Left ventricle myocardium superior (tissue), 1 donor: ENCODE data around the gene SLC6A13. TPM values are rescaled to one million over a fixed set of nuclear protein-coding genes. Genes with fewer than 3 reads are reported as not detected.

ENCODE experiments used
- ATAC-seq: fragments of 200-7000 bp; cut with Tn5 transposase; one replicate; pipeline ENCODE4 v1.9.1; 2020; ENCODE audit warnings: mild to moderate bottlenecking, moderate library complexity
- DNase-seq: peaks from one replicate; pipeline ENCODE4 v3.0.0-alpha.2; 2020
- intact Hi-C: fragments of 100-400 bp; cut with micrococcal nuclease; formaldehyde crosslinking; loops from one replicate; pipeline ENCODE4 v1.11.0; 2022
- total RNA-seq: library from RNA; stranded (reverse); fragmentation: NEBNext Ultra II Directional; extraction: Animal tissue kit (Norgen Biotek cat#: 25700); gene quantifications from one replicate; pipeline ENCODE4 v1.2.1, GENCODE V29; 2021
- donor health status: DM: no; HTN: yes; CAD: no; lungs with severe emphysema.

Gene SLC6A13
- total RNA-seq, 1 donor from 2014 or later, result 1.9 TPM

DNA sequence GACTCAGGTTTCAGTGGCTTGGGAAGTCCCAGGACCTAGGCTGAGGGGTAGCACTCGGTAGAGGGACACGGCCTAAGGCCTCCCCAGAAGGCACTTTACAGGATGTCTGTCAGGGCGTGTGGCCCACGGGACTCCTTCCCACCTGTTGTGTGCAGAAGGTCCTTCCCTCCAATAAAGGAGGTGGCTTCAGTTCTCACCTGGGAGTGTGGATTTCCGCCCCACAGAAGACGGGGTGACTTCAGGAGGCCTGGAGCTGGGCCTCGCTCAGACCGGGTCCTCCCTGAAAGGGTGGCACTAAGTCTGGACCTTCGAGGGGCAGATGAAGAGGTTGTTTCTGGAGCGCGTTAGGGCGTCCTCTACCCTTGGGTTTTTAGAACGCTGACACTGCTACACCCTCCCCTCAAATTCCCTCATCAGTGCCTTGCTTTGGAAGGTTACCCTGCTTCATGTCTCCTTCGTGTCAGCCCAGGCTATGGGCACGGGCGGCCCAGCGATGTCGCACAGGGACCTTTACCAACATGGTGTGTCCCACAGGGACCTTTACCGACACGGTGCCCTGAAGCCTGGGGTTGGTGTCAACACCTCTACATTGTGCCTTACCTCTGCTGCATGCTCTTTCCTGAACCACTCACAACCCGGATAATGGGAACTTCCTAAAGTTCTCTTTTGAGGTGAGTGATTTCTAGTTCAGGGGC, 55.7 kb downstream of the SLC6A13 start:
- no peak for DNase-seq
- intact Hi-C loops, result no loop called here

DNA sequence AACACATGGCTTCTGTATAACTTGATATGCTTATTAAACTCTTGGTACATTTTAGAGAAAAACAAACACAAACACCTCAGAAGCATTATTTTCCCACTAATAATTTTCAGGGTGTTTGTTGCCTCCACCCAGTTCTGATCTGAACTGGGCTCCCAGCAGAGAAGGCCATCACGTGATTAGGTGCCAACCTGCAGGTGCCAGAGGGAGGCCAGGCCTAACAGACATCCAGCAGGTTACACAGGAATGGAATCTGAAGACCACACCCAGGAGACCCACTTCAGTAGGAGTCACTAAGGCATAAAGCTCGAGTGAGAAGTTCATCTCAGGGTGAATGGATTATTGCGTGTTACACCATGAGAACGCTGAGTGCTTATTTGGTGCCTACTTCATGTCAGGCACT, 57.6 kb downstream of the SLC6A13 start:
- intact Hi-C loops, result no loop called here
- no peak for DNase-seq
- no peak for ATAC-seq

More for the DNA sequence above, 55.7 kb downstream of the SLC6A13 start:
- no peak for ATAC-seq

DNA sequence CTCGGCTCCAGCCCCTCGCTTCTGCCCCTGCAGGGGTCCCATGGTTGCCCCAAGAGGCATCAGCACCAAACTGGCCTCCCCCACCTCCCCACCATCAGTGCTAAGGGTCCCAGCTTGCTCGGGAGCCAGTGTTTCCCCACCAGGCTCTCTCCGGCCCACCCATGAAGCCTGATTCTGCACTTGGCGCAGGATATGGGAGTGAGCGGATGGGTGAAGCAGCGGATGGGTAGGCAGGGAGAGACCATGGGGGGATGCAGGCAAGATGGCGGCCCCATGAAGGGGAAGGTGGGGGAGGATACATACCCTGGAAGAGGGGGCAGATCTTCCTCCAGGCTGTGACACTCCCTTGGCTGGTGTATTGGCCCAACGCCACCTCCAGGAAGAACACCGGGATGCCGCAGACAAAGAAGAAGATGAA, 58.4 kb downstream of the SLC6A13 start:
- intact Hi-C loops, result no loop called here
- ATAC-seq, result no peak
- DNase-seq, result no peak

DNA sequence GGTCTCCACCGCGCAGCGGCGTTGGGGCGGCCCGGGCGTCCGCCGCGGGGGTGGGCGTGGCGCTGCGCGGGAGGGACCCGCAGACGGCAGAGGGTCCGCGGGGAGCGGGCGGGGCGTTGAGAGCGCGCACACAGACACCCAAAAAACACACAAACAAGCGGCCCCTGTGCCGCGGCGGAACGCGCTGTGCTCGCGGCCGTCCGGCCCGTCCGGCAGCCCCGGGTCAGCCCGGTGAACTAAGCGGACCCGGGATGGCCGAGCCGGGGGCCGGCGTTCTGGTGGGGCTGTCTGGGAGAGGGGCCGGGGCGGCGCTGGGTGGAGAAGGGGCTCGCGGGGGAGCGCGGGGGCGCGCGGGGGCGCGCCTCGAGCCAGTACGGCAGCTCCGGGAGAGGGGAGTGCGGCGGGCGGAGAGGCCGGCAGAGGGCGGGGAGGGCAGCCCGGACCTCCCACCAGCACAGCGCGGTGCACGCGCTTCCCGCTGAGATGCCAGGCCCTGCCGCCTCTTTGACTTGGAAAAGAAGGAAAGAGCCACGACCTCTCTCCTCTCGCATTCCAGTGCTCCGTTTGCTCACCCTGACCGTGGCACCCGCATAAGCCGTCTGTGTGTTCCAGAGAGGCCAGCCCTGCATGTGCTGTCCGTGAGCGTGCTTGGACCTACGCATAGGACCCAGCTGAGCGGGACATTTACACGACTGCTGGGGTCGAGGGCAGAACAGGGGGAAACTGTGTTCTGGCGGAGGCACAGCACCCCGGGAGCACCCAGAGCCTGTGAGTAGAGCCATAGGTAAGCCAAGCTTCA, 59.0 kb downstream of the SLC6A13 start:
- DNase-seq, result peak; percentile 68
- ATAC-seq, result peak; percentile 89
- intact Hi-C loops, result no loop called here

DNA sequence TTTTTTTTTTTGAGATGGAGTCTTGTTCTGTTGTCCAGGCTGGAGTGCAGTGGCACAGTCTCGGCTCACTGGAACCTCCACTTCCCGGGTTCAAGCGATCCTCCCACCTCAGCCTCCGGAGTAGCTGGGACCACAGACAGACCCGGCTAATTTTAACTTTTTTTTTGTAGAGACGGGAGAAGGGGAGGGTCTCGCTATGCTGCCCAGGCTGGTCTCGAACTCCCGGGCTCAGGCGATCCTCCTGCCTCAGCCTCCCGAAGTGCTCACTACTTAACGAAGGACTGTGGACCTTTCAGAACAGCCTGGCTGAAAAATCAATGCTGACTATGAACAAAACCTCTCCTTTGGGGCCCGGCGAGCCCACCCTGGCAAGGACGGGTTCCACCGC, 59.6 kb downstream of the SLC6A13 start:
- ATAC-seq, result no peak
- DNase-seq, result no peak
- intact Hi-C loops, result no loop called here

DNA sequence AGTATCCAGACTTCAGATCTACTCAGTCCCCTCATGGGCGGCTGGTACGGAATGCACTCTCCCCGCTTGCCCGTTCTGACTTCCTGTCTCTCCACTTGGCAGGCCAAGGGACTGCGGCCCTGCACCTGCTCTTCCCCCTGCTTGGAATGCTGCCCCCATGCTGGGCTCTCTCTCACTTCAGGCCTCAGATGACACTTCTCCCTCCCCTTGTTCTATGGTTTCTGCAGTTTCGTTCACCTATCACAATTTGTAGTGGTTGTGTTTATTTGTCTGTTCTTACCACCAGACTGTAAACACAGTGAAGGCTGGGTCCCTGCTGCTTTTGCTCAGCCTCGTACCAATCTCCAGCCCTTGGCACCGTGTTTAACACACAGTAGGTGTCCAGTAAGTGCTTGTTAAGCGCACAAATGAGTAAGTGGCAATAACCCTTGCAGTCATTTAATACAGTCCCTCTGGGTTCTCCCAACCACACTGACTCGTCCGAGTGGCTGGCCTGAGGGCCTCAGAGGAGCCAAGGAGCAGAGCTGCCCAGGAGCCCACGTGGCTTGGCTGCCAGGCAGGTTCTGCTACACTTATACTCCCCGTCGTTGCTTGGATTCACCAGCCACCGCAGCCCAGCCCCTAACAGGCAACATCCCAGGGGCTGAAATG, 60.4 kb downstream of the SLC6A13 start:
- DNase-seq, result no peak
- intact Hi-C loops, result no loop called here
- ATAC-seq, result no peak

DNA sequence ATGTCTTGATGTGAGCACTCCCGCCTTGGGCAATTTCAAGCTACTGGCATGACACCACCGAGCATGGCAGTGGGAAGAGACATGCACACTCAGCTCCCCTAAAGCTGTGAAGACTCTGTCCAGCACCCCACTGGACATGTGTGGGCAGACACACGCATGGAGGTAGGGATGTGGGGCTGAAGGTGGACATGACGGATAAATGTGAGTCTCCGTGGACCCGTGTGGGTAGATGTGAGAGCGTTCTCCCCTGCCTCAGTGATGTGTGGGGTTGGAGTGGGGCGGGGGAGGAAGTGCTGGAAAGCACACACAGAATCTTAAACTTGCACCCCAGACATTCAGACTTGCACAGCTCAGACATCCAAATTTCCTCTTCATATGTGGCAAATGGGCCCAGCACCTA, 61.3 kb downstream of the SLC6A13 start:
- intact Hi-C loops, result no loop called here
- no peak for ATAC-seq

DNA sequence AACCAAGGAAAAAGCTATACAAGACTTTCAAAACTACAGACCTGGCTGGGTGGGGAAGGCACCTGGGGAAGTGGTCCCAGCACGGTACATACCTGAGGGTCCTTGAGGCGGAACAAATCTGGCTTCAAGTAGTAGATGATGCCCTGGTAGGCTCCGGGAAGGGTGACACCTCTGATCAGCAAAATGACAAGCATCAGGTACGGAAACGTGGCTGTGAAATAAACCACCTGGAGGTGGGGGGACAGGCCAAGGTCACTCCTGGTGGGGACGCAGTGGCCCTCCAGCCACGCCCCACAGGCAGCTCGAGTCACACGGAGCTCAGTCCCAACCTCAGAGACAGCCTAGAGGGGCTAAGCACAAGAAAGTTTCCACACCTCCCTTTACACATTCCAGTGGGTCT, 63.9 kb downstream of the SLC6A13 start:
- ATAC-seq, result no peak

More for the DNA sequence above, 61.3 kb downstream of the SLC6A13 start:
- DNase-seq, result no peak

DNA sequence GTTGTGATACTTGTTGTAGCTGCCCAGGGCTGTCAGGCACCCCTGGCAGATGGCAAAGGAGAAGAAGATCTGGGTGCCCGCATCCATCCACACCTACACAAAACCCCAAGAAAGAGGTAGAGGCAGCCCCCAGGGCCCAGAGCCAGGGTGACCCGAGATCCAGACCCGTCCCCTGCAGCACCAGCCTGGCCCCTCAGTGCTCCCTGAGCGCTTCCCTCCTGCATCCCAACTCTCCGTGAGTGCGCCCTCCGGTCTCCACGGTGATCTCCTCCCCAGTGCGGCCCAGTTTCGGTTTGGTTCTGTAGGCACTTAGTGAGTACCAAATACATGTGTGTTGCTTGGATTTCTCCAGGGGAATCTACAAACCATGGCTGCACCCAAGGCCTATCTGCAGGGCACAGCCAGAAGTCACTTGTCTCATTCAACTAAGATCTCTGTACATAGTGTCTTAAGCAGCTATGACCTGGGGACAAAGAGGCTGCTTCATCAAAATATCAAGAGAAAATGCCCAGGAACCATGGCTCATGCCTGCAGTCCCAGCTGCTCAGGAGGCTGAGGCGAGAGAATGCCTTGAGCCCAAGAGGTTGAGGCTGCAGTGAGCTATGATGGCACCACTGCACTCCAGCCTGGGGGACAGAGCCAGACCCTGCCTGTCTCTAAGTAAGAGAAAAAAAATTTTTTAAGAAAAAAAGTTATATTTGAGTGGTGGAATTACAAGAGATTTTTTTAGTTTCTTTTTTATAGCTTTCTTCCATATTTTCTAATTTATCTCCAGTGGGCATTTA, 64.5 kb downstream of the SLC6A13 start:
- ATAC-seq, result no peak
- intact Hi-C loops, result no loop called here
- DNase-seq, result no peak

More for the DNA sequence above, 63.9 kb downstream of the SLC6A13 start:
- no peak for DNase-seq
- intact Hi-C loops, result no loop called here

DNA sequence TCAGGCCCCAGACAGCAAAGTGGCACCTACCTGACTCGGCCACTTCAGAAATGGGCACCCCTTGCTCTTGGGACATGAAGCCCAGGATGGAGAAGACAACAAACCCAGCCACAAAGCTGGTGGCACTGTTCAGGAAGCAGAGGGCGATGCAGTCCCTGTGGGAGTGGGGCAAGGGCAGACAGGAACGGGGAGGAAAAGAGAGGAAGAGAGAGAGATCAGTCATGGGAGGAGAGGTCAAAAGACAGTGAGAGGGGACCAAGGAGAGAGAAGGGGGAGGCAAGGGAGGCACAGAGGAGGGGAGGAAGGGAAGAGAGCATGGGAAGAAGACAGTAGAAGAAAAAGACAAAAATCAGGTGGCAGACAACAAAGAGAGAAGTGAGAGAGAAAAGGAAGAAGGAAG, 65.3 kb downstream of the SLC6A13 start:
- ATAC-seq (no peak), DNase-seq (no peak)
- intact Hi-C loops, result no loop called here

DNA sequence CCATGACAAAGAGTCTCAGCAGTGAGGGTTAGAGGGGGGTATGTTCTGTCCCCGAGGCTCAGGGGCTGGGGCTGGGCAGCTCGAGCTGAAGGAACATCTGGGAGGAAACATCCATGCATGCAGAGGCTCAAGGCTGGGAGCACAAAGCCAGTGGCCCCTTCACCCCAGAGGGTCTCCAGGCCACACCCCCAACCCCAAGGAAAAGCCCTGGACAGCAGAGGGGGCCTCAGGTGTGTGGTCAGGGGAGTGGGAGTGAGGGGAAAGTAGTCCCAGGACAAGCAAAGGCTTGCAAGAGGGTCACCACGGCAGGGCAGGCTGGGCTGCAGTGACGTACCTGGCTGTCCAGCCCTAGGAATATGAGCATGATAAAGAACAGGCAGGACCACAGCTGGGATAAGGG, 66.2 kb downstream of the SLC6A13 start:
- intact Hi-C loops, result no loop called here
- DNase-seq (no peak), ATAC-seq (no peak)

DNA sequence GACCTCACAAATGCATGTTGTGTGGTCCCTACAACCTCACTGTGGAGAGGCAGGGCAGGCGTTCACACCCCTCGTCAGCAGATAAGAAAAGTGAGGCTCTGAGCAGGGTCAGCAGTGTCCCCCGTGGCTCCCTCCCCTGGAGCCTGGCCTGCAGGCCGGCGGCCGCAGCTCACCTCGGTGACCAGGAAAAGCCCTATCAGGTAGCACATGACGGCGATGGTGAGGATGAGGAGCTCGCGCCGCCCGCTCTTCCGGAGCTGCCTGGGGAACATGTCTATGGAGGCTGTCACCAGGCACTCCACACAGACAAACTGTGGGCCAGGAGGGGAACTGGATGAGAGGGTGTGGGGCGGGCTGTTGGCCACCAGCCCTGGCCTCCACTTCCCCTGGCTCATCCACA, 66.7 kb downstream of the SLC6A13 start:
- intact Hi-C loops, result no loop called here
- DNase-seq (no peak), ATAC-seq (no peak)

DNA sequence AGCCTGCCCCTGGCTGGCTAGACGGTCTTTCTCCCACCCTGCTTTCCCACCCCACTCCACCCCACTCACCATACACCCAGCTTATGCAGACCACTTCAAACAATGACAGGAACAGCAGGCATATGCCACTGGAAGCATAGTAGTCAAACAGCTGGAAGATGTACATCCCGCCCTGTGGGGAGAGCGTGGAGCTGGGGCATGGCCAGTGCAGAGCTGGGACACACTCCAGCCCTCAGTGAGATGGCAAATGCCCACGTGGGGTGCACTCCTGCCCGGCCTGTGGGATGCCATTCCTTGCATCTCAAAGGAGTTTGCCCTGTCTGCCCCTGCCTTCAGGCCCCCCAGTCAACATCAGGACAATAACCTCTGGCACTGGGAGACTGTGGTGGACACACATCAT, 67.5 kb downstream of the SLC6A13 start:
- ATAC-seq (no peak), DNase-seq (no peak)
- intact Hi-C loops, result no loop called here

DNA sequence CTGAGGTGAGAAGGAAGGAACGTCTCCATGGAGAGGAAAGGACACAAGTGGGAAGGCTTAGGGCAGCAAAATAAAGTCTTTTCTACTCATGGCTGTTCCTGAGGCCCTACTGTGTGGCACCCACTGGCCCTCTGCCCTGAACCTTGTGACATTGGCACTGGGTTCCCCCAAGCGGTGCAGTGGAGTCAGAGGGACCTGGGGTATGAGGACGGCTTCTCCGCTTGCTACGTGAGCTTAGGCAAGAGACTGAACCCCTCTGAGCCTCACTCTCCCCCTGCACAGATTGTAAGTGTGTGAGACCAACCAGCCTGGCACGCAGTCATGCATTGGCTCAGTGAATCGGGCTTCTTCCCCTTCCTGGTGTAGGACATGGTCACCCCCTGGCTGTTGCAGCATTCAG, 68.4 kb downstream of the SLC6A13 start:
- ATAC-seq (no peak), DNase-seq (no peak)
- intact Hi-C loops, result no loop called here

DNA sequence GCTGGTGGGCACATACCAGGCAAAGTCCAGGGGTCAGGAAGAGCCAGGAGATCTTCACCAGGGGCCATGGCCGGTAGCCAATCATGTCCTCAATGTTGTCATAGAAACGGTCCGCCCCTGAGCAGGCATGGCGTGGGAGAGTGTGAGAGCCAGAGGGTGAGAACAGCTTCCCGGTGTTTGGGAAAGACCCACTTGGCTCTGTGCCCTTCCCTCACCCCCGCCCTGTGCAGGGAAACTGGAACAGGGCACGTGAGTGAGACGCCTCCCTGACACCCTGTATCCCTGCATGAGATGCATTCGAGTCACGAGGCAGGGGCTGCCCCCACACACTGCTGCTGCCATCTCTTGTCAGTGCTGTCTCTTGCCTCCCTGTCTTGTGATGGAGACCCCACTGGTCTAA, 69.4 kb downstream of the SLC6A13 start:
- no peak for DNase-seq
- no peak for ATAC-seq
- intact Hi-C loops, result no loop called here

DNA sequence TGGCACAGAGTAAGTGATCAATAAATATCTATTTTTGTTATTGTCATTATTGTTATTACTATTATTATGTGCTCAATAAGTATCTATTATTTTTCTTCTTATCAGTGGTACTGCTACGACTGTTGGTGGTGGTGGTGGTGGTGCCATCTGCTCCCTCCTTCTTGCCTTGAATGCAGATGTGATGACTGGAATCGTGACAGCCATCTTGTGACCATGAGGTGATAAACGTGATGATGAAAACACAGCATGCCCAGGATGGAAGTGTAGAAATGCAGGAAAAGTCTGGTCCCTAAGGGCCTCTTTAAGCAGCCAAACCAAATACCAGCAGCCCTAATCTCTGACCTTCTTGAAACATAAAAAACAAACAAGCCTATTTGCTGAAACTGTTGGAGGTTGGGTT, 71.1 kb downstream of the SLC6A13 start:
- no peak for ATAC-seq
- DNase-seq, result no peak
- intact Hi-C loops, result no loop called here

DNA sequence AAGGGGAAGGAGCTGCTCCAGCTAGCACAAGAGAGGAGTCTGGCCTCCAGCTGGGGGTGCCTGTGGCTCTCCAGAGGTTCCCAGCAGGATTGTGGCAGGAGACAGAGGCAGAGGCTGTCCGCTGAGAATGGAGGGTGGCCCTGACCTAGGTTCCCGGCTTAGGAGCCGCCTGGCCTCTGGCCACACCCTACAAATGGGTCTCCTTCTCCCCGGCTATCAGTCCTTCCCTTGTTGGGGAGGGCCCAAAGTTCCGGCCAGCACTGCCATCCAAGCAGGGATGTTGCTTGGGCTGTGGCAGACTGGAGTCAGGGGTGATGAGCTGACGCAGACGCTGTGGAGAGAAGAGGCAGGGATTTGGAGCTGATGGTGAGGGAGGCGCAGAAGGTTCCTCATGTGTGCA, 71.8 kb downstream of the SLC6A13 start:
- intact Hi-C loops, result no loop called here
- DNase-seq, result no peak

DNA sequence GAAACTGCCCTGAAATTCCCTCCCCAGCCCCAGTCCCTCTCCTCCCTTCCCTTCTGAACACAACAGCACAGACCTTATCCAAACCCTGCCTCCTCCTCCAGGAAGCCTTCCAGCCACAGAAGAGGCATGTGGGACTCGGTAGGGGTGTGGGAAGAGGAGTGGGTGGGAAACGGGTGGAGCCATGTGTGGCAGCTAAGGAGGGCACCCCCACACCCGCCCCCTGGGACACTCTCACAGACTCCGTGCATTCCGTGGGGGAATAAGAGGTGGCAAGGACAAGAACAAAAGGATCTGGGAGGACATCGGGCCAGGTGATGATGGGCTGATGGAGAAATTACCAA, 73.0 kb downstream of the SLC6A13 start:
- ATAC-seq, result no peak
- intact Hi-C loops, result no loop called here
- DNase-seq, result no peak

More for the DNA sequence above, 71.8 kb downstream of the SLC6A13 start:
- ATAC-seq, result no peak

DNA sequence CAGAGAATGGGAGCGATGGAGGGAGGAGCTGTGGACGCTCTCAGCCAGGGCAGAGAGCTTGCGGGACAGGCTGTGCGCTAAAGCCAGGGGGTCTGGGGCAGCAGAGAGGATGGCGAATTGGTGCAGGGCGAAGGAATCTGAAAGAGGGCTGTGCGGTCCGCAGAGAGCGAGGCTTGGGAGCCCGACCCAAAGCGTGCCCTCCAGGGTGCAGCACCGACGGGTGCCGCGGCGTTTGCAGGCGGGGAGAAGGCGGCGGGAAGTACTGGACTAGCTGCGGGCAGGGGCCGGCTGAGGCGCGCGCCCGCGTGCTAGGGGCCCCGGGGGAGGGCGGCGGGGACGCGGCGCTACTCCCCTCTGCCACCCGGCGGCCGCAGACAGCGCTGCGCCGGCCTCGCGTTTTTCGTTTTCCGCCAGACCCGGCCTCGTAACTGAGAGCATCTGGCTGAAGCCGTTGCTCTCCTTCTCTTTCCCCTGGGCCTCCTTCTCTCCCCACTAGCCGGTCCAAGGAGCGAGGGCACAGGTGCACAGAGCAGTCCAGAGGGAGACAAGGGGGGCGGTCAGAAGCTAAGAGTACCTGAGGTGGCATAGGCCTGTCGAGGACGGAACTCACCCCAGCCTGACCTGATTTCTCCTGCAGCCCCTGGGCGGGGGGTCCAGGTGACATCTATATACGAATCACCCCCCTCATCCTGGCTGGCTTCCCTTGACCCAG, 73.6 kb downstream of the SLC6A13 start:
- DNase-seq (peak; percentile 80), ATAC-seq (peak; percentile 96)
- intact Hi-C loops, result no loop called here
